H1 (cell line): Measurements from ENCODE around the gene CREBL2.

ENCODE experiments used
- CREB1 ChIP-seq: IDR thresholded peaks from 2 replicates; pipeline ENCODE4 v1.6.1; 2012; ENCODE audit warnings: inconsistent platforms
- FOSL1 ChIP-seq: IDR thresholded peaks from 2 replicates; pipeline ENCODE4 v1.6.1; 2011; ENCODE audit warnings: mild to moderate bottlenecking, low read depth, low read length, moderate library complexity; ENCODE audit not compliant: insufficient read depth
- NRF1 ChIP-seq: IDR thresholded peaks from 2 replicates; pipeline ENCODE4 v1.6.1; 2011; ENCODE audit warnings: mild to moderate bottlenecking, low read depth, low read length, improper control_type of control experiment
- POLR2A ChIP-seq, 2 experiments: IDR thresholded peaks; 1 replicate in 1 of 2; 2 replicates in 1 of 2; pipeline ENCODE4 v1.6.1; 2011; ENCODE audit warnings: low read depth in 2 of 2, low read length in 2 of 2, mild to moderate bottlenecking in 2 of 2; ENCODE audit errors: control extremely low read depth in 1 of 2
- RFX5 ChIP-seq: IDR thresholded peaks from 2 replicates; pipeline ENCODE4 v1.6.1; 2011; ENCODE audit warnings: low read depth, low read length, improper control_type of control experiment, borderline replicate concordance
- SIN3A ChIP-seq, 2 experiments: IDR thresholded peaks in 1 of 2; conservative IDR thresholded peaks in 1 of 2; 2 replicates each; pipeline ENCODE4 v1.6.1; 2011 to 2012; ENCODE audit warnings: low read length in 2 of 2, improper control_type of control experiment in 1 of 2, low read depth in 1 of 2, mild to moderate bottlenecking in 1 of 2
- TF ChIP-seq, protein P1 (sequence below), 3 experiments: IDR thresholded peaks; 1 replicate in 2 of 3; 2 replicates in 1 of 3; pipeline versions ENCODE4 v1.5.1 to v1.6.1; 2011; ENCODE audit warnings: low read length in 3 of 3, mild to moderate bottlenecking in 3 of 3, inconsistent platforms in 2 of 3, low read depth in 1 of 3, moderate library complexity in 1 of 3; ENCODE audit not compliant: insufficient read depth in 1 of 3; ENCODE audit errors: control extremely low read depth in 1 of 3
- TF ChIP-seq, protein P2 (sequence below): IDR thresholded peaks from 2 replicates; pipeline ENCODE4 v1.6.1; 2012; ENCODE audit warnings: low read length, inconsistent platforms

DNA sequence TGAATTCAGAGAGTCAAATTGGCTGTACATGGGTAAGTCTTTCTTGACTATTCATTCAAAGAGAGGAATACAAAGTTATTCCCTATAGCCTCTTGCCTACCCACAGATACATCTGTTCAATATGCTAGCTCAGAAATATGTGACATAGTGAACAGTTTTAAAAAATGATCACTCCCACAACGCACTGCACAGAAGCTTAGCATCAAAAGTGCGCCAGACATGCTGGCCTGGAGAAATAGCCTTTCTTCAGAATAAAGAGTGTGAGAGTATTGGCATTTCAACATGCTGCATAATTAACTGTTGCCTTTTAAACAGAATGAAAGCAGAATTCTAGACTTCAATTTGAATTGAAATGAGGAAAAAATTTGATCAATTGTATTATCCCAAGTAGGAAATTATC, 57.3 kb downstream of the CREBL2 start:
- TF ChIP-seq, protein P1, sequence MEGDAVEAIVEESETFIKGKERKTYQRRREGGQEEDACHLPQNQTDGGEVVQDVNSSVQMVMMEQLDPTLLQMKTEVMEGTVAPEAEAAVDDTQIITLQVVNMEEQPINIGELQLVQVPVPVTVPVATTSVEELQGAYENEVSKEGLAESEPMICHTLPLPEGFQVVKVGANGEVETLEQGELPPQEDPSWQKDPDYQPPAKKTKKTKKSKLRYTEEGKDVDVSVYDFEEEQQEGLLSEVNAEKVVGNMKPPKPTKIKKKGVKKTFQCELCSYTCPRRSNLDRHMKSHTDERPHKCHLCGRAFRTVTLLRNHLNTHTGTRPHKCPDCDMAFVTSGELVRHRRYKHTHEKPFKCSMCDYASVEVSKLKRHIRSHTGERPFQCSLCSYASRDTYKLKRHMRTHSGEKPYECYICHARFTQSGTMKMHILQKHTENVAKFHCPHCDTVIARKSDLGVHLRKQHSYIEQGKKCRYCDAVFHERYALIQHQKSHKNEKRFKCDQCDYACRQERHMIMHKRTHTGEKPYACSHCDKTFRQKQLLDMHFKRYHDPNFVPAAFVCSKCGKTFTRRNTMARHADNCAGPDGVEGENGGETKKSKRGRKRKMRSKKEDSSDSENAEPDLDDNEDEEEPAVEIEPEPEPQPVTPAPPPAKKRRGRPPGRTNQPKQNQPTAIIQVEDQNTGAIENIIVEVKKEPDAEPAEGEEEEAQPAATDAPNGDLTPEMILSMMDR (IDR thresholded peaks at IDR 0.05; ENCODE audit: control extremely low read depth in 1 of 3, insufficient read depth in 1 of 3, low read depth in 1 of 3, low read length in 3 of 3), result no peak
- TF ChIP-seq, protein P2, sequence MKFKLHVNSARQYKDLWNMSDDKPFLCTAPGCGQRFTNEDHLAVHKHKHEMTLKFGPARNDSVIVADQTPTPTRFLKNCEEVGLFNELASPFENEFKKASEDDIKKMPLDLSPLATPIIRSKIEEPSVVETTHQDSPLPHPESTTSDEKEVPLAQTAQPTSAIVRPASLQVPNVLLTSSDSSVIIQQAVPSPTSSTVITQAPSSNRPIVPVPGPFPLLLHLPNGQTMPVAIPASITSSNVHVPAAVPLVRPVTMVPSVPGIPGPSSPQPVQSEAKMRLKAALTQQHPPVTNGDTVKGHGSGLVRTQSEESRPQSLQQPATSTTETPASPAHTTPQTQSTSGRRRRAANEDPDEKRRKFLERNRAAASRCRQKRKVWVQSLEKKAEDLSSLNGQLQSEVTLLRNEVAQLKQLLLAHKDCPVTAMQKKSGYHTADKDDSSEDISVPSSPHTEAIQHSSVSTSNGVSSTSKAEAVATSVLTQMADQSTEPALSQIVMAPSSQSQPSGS, result no peak
- TF ChIP-seq FOSL1 (no peak), RFX5 (no peak), POLR2A (IDR thresholded peaks at IDR 0.05; ENCODE audit: control extremely low read depth in 1 of 2, low read depth in 2 of 2, low read length in 2 of 2) (no peak), SIN3A (conservative IDR thresholded peaks at IDR 0.05 in 1 of 2, IDR thresholded peaks at IDR 0.05 in 1 of 2; ENCODE audit: low read depth in 1 of 2, low read length in 2 of 2) (no peak), NRF1 (no peak), CREB1 (no peak)
